Adrenal gland (tissue), 12 donors: ENCODE results near the gene COL6A1. TPM values are rescaled to one million over a fixed set of nuclear protein-coding genes. Genes with fewer than 3 reads are reported as not detected.

ENCODE experiments used
- DNase-seq, 7 donors: peaks; one replicate each; pipeline ENCODE4 v3.0.0-alpha.2; 2019 to 2020
- H3K27ac ChIP-seq, 5 donors: fragments of 200-600 bp; sonication (generic) in 4 of 5; 1 replicate in 3 of 5; 2 replicates in 2 of 5; pipeline versions ENCODE4 v1.5.1 to v1.8.0; 2016 to 2020; ENCODE audit warnings: mild to moderate bottlenecking in 1 of 5
- H3K27me3 ChIP-seq: fragments of 200-600 bp; 2 replicates; pipeline ENCODE4 v1.8.0; 2021
- H3K36me3 ChIP-seq, 2 donors: fragments of 200-600 bp; replicated peaks in 1 of 2; 1 replicate in 1 of 2; 2 replicates in 1 of 2; pipeline versions ENCODE4 v1.5.1 to v1.8.0; 2018 to 2022
- H3K4me1 ChIP-seq, 2 donors: fragments of 200-600 bp; replicated peaks in 1 of 2; 1 replicate in 1 of 2; 2 replicates in 1 of 2; pipeline versions ENCODE4 v1.5.1 to v1.8.0; 2018 to 2021
- H3K4me3 ChIP-seq, 4 donors: fragments of 200-600 bp; sonication (generic) in 3 of 4; one replicate each; pipeline ENCODE4 v1.5.1; 2016 to 2018
- H3K9me3 ChIP-seq, 3 donors: fragments of 200-600 bp; sonication (generic) in 1 of 3; replicated peaks in 1 of 3; 1 replicate in 2 of 3; 2 replicates in 1 of 3; pipeline versions ENCODE4 v1.5.1 to v1.8.0; 2016 to 2021
- POLR2A ChIP-seq, 2 donors: fragments of 450-650 bp; IDR thresholded peaks; one replicate each; pipeline ENCODE4 v1.6.1; 2017; ENCODE audit warnings: antibody characterized with exemption in 2 of 2, mild to moderate bottlenecking in 2 of 2, moderate library complexity in 1 of 2
- WGBS, 4 donors: extraction: QIAGEN DNeasy Blood & Tissue Kit in 2 of 4; methylation state at CpG; one replicate each; pipeline versions ENCODE4 v1.1.5 to v1.1.7; 2013 to 2017; 5-methylcytosine and 5-hydroxymethylcytosine counted together
- intact Hi-C, 2 donors: fragments of 100-400 bp; cut with DNase I; formaldehyde crosslinking; loops; one replicate each; pipeline versions ENCODE4 v1.14.1 to v1.15.0; 2022 to 2023
- polyA plus RNA-seq, 3 donors: library from polyadenylated mRNA; stranded (reverse); fragments of 200-250 nt in 2 of 3; fragments of 350-450 nt in 1 of 3; fragmentation: Illumina TruSeq in 1 of 3; extraction: RNeasy Lipid Tissue Mini Kit (QIAGEN cat#74804) in 1 of 3; gene quantifications; one replicate each; pipeline ENCODE4 v1.2.3, GENCODE V29; 2013 to 2014
- total RNA-seq, 9 donors: library from RNA; depleted of rRNA in 4 of 9; stranded (reverse); fragments of >200 nt in 4 of 9; fragments of 120-200 nt in 1 of 9; fragmentation: NEBNext Ultra II Directional in 1 of 9; extraction: Animal tissue kit (Norgen Biotek cat#: 25700) in 1 of 9; gene quantifications; one replicate each; pipeline versions ENCODE4 v1.1.0 to v1.2.4, GENCODE V29; 2013 to 2023
- TF ChIP-seq, protein P1 (sequence below), 6 experiments: fragments of 450-650 bp in 4 of 6; fragments of 200-600 bp in 2 of 6; sonication (generic) in 1 of 6; IDR thresholded peaks; 1 replicate in 5 of 6; 2 replicates in 1 of 6; pipeline versions ENCODE4 v1.5.1 to v1.8.0; 2016 to 2021; ENCODE audit warnings: antibody characterized with exemption in 6 of 6, mild to moderate bottlenecking in 2 of 6, moderate library complexity in 1 of 6
- donor health status: healthy with polysubstance abuse.
- donor health status: Bipolar disorder and iron deficiency.
- donor health status: DM: yes; HTN: yes; CAD: no.
- donor health status: DM: no; HTN: no; CAD: no.
- donor health status: DM: no; HTN: no; CAD: no.
- donor health status: DM: yes; HTN: yes; CAD: no.

COL6A1 gene
- total and polyA plus RNA-seq, 12 donors, result 22.3 to 490 (median 151) TPM

GRCh38 chr21:45943630-45944540 lies 37.7 kb upstream of the COL6A1 start:
- 84 to 86% (median 85%) methylated on average over 4 to 8 of the region's 8 CpGs for WGBS, 4 donors
- intact Hi-C loops, result no loop called here

DNA sequence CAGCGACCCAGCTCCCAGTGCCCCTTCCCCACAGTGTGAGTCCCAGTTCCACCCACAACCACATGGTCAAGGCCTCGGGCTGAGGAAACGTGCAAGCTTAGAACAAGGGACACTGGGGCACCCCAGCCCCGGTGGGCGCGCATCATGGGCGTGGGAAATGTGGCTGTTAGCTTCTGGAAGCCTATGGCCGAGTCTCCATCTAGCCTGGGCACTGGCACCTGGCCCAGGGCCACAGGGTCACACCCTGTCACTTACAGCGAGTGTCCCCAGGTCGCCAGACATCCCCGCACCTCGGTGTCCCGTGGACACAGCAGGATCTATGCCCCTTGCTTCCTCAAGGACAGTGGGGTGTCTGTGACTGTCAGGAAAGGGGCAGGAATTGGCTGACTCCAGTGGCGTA lies 37.0 kb upstream of the COL6A1 start:
- DNase-seq, result no peak
- TF ChIP-seq, protein P1, sequence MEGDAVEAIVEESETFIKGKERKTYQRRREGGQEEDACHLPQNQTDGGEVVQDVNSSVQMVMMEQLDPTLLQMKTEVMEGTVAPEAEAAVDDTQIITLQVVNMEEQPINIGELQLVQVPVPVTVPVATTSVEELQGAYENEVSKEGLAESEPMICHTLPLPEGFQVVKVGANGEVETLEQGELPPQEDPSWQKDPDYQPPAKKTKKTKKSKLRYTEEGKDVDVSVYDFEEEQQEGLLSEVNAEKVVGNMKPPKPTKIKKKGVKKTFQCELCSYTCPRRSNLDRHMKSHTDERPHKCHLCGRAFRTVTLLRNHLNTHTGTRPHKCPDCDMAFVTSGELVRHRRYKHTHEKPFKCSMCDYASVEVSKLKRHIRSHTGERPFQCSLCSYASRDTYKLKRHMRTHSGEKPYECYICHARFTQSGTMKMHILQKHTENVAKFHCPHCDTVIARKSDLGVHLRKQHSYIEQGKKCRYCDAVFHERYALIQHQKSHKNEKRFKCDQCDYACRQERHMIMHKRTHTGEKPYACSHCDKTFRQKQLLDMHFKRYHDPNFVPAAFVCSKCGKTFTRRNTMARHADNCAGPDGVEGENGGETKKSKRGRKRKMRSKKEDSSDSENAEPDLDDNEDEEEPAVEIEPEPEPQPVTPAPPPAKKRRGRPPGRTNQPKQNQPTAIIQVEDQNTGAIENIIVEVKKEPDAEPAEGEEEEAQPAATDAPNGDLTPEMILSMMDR (IDR thresholded peaks at IDR 0.05), result no peak
- no peak for TF ChIP-seq POLR2A (IDR thresholded peaks at IDR 0.05)

More at GRCh38 chr21:45943630-45944540, 37.7 kb upstream of the COL6A1 start:
- H3K4me1 ChIP-seq, result no peaks in the 10 kb centered on the region
- H3K36me3 ChIP-seq, result no peaks in the 10 kb centered on the region
- no peaks in the 10 kb centered on the region for H3K9me3 ChIP-seq
- TF ChIP-seq, protein P1 (IDR thresholded peaks at IDR 0.05), result no peak
- H3K27me3 ChIP-seq, result no peaks in the 10 kb centered on the region
- no peak for DNase-seq
- H3K4me3 ChIP-seq, result no peak overlapping the region
- no peak overlapping the region for H3K27ac ChIP-seq

GRCh38 chr21:45945066-45945867 lies 36.3 kb upstream of the COL6A1 start:
- WGBS, 4 donors, result 86 to 90% (median 87%) methylated on average over 15 to 24 of the region's 24 CpGs
- no peaks in the 10 kb centered on the region for H3K4me1 ChIP-seq
- no peak overlapping the region for H3K4me3 ChIP-seq
- intact Hi-C loops, result no loop called here
- H3K27ac ChIP-seq, result no peak overlapping the region
- no peaks in the 10 kb centered on the region for H3K36me3 ChIP-seq
- H3K27me3 ChIP-seq, result no peaks in the 10 kb centered on the region
- no peaks in the 10 kb centered on the region for H3K9me3 ChIP-seq
- no peak for TF ChIP-seq POLR2A (IDR thresholded peaks at IDR 0.05)
- TF ChIP-seq, protein P1 (IDR thresholded peaks at IDR 0.05), result no peak
- DNase-seq, result no peak

More for the DNA sequence above, 37.0 kb upstream of the COL6A1 start:
- H3K27me3 ChIP-seq, result no peaks in the 10 kb centered on the region
- intact Hi-C loops, result no loop called here
- no peak overlapping the region for H3K27ac ChIP-seq
- H3K4me1 ChIP-seq, result no peaks in the 10 kb centered on the region
- no peaks in the 10 kb centered on the region for H3K36me3 ChIP-seq
- H3K4me3 ChIP-seq, result no peak overlapping the region
- WGBS, 4 donors, result 65 to 84% (median 80%) methylated on average over 3 to 14 of the region's 14 CpGs
- no peaks in the 10 kb centered on the region for H3K9me3 ChIP-seq

GRCh38 chr21:45945868-45946210 lies 35.7 kb upstream of the COL6A1 start:
- no peak for DNase-seq
- WGBS, 4 donors, result 78 to 92% (median 80%) methylated on average over 5 to 12 of the region's 12 CpGs
- H3K27ac ChIP-seq, result no peak overlapping the region

More at GRCh38 chr21:45945868-45946210, 35.7 kb upstream of the COL6A1 start:
- TF ChIP-seq, protein P1 (IDR thresholded peaks at IDR 0.05), result no peak
- no peak for TF ChIP-seq POLR2A (IDR thresholded peaks at IDR 0.05)
- H3K9me3 ChIP-seq, result no peaks in the 10 kb centered on the region
- no peaks in the 10 kb centered on the region for H3K4me1 ChIP-seq
- no peaks in the 10 kb centered on the region for H3K27me3 ChIP-seq
- H3K4me3 ChIP-seq, result no peak overlapping the region
- intact Hi-C loops, result no loop called here
- no peaks in the 10 kb centered on the region for H3K36me3 ChIP-seq
